ENCODE measurements around the gene MBTPS2.

DNA sequence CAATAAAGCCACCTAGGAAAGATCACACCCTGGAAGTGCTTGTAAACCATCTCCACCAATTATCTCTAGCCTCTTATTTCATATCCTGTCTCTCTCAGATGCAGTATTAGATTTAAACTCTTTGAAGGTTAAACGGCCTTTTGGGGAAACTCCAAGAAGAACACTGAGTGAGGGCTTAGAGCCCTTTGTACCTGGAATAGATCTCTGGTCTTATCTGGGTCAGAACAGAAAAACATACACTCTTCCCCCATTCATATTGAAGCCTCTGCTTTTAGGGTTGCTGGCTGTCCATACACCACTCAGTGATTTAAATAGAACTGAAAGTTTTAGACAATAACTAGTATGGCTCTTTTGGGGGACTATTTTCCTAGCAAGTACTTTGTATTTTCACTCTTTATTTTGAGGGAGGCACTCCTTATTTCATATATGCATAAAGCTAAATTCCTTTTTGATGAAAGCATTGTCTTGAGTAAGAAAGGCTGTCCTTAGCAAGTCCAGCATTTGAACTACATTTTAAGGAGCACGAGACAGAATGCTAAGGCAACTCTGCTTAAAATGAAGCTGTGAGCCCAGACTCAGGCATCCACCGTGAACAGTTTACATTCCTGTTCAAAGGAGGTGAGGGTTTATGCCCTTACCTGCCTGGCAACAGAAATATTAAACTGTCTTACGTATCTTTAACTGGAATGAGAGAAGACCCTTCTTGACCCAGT is 33.8 kb downstream of the MBTPS2 start:
- TF ChIP-seq ZNF384 (IDR thresholded peaks at IDR 0.05) (no peak), L3MBTL2 (conservative IDR thresholded peaks at IDR 0.05) (no peak), SP1 (IDR thresholded peaks at IDR 0.05) (no peak), ELF4 (IDR thresholded peaks at IDR 0.05) (no peak), FOXA1 (IDR thresholded peaks at IDR 0.05) (no peak), HDGF (IDR thresholded peaks at IDR 0.05; ENCODE audit: borderline replicate concordance) (no peak), FOXM1 (IDR thresholded peaks at IDR 0.05; ENCODE audit: borderline replicate concordance) (no peak), BHLHE40 (IDR thresholded peaks at IDR 0.05; ENCODE audit: borderline replicate concordance) (no peak), FOXK2 (IDR thresholded peaks at IDR 0.05) (no peak), TARDBP (IDR thresholded peaks at IDR 0.05) (no peak), SUZ12 (IDR thresholded peaks at IDR 0.05) (no peak), LEF1 (IDR thresholded peaks at IDR 0.05; ENCODE audit: borderline replicate concordance) (no peak), CTBP1 (IDR thresholded peaks at IDR 0.05; ENCODE audit: borderline replicate concordance) (no peak)
- TF ChIP-seq, protein P1, sequence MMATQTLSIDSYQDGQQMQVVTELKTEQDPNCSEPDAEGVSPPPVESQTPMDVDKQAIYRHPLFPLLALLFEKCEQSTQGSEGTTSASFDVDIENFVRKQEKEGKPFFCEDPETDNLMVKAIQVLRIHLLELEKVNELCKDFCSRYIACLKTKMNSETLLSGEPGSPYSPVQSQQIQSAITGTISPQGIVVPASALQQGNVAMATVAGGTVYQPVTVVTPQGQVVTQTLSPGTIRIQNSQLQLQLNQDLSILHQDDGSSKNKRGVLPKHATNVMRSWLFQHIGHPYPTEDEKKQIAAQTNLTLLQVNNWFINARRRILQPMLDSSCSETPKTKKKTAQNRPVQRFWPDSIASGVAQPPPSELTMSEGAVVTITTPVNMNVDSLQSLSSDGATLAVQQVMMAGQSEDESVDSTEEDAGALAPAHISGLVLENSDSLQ (IDR thresholded peaks at IDR 0.05) = no peak
